ENCODE measurements around the gene DPP7.

DPP7 gene

DNA sequence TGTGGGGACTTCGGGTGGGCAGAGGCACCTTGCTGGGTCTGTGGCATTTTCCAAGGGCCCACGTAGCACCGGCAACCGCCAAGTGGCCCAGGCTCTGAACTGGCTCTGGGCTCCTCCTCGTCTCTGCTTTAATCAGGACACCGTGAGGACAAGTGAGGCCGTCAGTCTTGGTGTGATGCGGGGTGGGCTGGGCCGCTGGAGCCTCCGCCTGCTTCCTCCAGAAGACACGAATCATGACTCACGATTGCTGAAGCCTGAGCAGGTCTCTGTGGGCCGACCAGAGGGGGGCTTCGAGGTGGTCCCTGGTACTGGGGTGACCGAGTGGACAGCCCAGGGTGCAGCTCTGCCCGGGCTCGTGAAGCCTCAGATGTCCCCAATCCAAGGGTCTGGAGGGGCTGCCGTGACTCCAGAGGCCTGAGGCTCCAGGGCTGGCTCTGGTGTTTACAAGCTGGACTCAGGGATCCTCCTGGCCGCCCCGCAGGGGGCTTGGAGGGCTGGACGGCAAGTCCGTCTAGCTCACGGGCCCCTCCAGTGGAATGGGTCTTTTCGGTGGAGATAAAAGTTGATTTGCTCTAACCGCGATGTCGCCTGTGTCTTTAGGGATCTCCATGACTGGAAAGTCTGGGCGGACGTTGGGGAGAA lies 5.8 kb downstream of the DPP7 start:
- H3K4me3 ChIP-seq (ENCODE audit: low read depth, low read length), result no peak overlapping the region
- no peaks in the 10 kb centered on the region for H3K27me3 ChIP-seq
- H3K36me3 ChIP-seq, result peaks cover 78% of the 10 kb centered on the region
- TF ChIP-seq, protein P1, sequence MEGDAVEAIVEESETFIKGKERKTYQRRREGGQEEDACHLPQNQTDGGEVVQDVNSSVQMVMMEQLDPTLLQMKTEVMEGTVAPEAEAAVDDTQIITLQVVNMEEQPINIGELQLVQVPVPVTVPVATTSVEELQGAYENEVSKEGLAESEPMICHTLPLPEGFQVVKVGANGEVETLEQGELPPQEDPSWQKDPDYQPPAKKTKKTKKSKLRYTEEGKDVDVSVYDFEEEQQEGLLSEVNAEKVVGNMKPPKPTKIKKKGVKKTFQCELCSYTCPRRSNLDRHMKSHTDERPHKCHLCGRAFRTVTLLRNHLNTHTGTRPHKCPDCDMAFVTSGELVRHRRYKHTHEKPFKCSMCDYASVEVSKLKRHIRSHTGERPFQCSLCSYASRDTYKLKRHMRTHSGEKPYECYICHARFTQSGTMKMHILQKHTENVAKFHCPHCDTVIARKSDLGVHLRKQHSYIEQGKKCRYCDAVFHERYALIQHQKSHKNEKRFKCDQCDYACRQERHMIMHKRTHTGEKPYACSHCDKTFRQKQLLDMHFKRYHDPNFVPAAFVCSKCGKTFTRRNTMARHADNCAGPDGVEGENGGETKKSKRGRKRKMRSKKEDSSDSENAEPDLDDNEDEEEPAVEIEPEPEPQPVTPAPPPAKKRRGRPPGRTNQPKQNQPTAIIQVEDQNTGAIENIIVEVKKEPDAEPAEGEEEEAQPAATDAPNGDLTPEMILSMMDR (IDR thresholded peaks at IDR 0.05; ENCODE audit: low read depth, low read length), result no peak
- H3K9me3 ChIP-seq, result no peaks in the 10 kb centered on the region
- H3K4me1 ChIP-seq, result no peaks in the 10 kb centered on the region
- DNase-seq, result no peak

- H3K27me3 ChIP-seq, result no peaks in the 10 kb centered on the region
- TF ChIP-seq, protein P1 (IDR thresholded peaks at IDR 0.05; ENCODE audit: low read depth, low read length), result no peak
- H3K9me3 ChIP-seq, result no peaks in the 10 kb centered on the region
- DNase-seq, result no peak
- no peaks in the 10 kb centered on the region for H3K4me1 ChIP-seq
- H3K4me3 ChIP-seq (ENCODE audit: low read depth, low read length), result no peak overlapping the region
- peaks cover 73% of the 10 kb centered on the region for H3K36me3 ChIP-seq
Observed at GRCh38 chr9:137107982-137108381, 6.6 kb downstream of the DPP7 start.

GRCh38 chr9:137107312-137107921 lies 7.1 kb downstream of the DPP7 start:
- Histone ChIP-seq H3K9me3 (no peaks in the 10 kb centered on the region), H3K27me3 (no peaks in the 10 kb centered on the region), H3K4me3 (ENCODE audit: low read depth, low read length) (no peak overlapping the region), H3K36me3 (peaks cover 67% of the 10 kb centered on the region), H3K4me1 (no peaks in the 10 kb centered on the region)
- TF ChIP-seq, protein P1 (IDR thresholded peaks at IDR 0.05; ENCODE audit: low read depth, low read length), result no peak
- DNase-seq, result no peak

DNA sequence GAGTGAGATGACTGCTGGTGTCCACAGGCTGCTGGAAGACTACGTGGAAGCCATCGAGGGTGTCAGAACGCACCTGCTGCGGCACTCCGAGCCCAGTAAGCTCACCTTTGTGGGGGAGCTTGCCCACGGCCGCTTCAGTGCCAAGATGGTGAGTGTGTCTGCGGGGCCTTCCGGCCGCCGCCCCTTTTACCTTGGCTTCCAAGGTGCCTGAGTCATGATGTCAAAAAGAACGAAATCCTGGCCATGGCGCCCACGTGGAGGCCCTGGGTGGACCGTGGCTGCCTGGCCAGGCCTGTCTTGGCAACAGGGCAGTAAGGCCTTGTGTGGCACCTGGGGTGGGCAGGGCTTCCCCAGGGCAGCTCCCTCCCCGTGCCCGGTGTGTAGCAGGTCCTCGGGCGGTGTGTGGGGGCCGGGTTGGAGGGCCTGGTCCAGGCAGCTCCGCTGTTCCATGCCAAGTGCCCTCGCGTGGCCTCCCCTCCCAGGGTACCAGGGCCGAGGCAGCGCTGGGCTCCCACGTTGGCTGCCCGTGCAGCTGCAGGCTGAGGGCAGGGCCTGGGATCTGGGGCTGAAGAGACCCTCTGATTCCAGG lies 7.8 kb downstream of the DPP7 start:
- peaks cover 63% of the 10 kb centered on the region for H3K36me3 ChIP-seq
- no peaks in the 10 kb centered on the region for H3K27me3 ChIP-seq
- no peaks in the 10 kb centered on the region for H3K9me3 ChIP-seq
- H3K4me1 ChIP-seq, result no peaks in the 10 kb centered on the region
- TF ChIP-seq, protein P1 (IDR thresholded peaks at IDR 0.05; ENCODE audit: low read depth, low read length), result no peak
- H3K4me3 ChIP-seq (ENCODE audit: low read depth, low read length), result no peak overlapping the region
- no peak for DNase-seq

GRCh38 chr9:137105814-137106661 lies 8.5 kb downstream of the DPP7 start:
- Histone ChIP-seq H3K4me3 (ENCODE audit: low read depth, low read length) (no peak overlapping the region), H3K36me3 (peaks cover 67% of the 10 kb centered on the region), H3K9me3 (no peaks in the 10 kb centered on the region), H3K4me1 (no peaks in the 10 kb centered on the region), H3K27me3 (no peaks in the 10 kb centered on the region)
- DNase-seq, result no peak
- TF ChIP-seq, protein P1 (IDR thresholded peaks at IDR 0.05; ENCODE audit: low read depth, low read length), result no peak

Data from BE2C (cell line).